Calu3 (cell line): ENCODE measurements around the gene C6orf15. TPM values are rescaled to one million over a fixed set of nuclear protein-coding genes. Genes with fewer than 3 reads are reported as not detected.
"Not testable (repeated sequence)": the region's sequence is repeated elsewhere in the genome, so short reads cannot be mapped to it uniquely, and the experiment has no call there.

ENCODE experiments used
- BruUV-seq: library from RNA; stranded (reverse); fragments of 400-500 nt; replicated peaks from 2 replicates; lab custom pipeline; 2021; lab: Mats Ljungman, UMichigan
- CTCF ChIA-PET: fragments of 300-600 bp; sonication (Branson Sonifier 250); formaldehyde crosslinking; loops from one replicate; lab custom pipeline; 2022; ENCODE audit warnings: antibody characterized with exemption; lab: Charles Lee
- DNase-seq: peaks from one replicate; pipeline ENCODE4 v3.0.0; 2022
- H3K27ac Mint-ChIP-seq: one replicate; pipeline ENCODE4 v1.8.0; 2022; ENCODE audit warnings: mixed read lengths; ENCODE audit not compliant: unreplicated experiment
- H3K27me3 Mint-ChIP-seq: one replicate; pipeline ENCODE4 v1.8.0; 2022; ENCODE audit warnings: mixed read lengths; ENCODE audit not compliant: unreplicated experiment
- H3K36me3 Mint-ChIP-seq: one replicate; pipeline ENCODE4 v1.8.0; 2022; ENCODE audit warnings: mild to moderate bottlenecking, moderate library complexity, mixed read lengths; ENCODE audit not compliant: insufficient read depth, unreplicated experiment
- H3K4me1 Mint-ChIP-seq: one replicate; pipeline ENCODE4 v1.8.0; 2022; ENCODE audit warnings: mild to moderate bottlenecking, low read depth, mixed read lengths; ENCODE audit not compliant: unreplicated experiment
- H3K4me3 Mint-ChIP-seq: one replicate; pipeline ENCODE4 v1.8.0; 2022; ENCODE audit warnings: mild to moderate bottlenecking, low read depth, moderate library complexity, mixed read lengths; ENCODE audit not compliant: unreplicated experiment
- H3K9me3 Mint-ChIP-seq: one replicate; pipeline ENCODE4 v1.8.0; 2022; ENCODE audit warnings: low read depth, mixed read lengths; ENCODE audit not compliant: unreplicated experiment
- intact Hi-C: fragments of 100-400 bp; cut with micrococcal nuclease; formaldehyde crosslinking; loops from one replicate; pipeline ENCODE4 v1.10.0; 2022; ENCODE audit not compliant: unreplicated experiment
- total RNA-seq: library from RNA; stranded (reverse); gene quantifications from 2 replicates; pipeline ENCODE4 v1.2.3, GENCODE V29; 2022
- TF ChIP-seq, protein P1 (sequence below): fragments of 200-600 bp; IDR thresholded peaks from one replicate; pipeline ENCODE4 v1.8.0; 2022; ENCODE audit warnings: antibody characterized with exemption; ENCODE audit not compliant: unreplicated experiment

C6orf15 gene
- total RNA-seq, 1 experiment from 2014 or later = not detected

DNA sequence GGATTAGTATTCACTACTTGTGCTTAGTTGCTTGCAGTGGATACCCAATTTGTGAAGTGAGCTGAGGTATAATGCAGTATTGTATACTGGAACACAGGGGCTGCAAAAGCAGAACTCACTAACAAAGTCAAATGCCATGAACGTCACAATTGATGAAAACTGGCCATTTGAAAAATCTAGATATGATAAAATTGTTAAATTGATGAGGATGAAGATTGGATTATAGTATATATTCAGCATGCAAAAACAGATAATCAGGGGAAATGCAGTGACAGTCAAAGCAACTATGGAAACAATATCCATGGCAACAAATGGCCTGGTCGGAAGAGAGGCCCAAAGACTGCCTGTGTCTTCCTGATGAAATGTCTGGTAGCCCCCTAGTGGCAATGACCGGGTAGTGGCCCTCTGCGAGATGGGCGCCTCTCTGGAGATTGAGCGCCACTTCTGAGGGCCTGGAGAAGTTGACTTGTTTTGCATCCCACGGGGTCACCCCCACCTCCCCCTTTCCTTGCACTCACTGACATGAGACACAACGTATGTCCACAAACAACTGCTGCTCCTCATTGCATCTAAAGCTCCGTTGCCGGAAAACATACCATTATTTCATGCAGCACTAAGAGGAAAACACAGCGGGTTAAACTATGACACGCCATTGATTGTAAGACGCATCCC lies 43.6 kb downstream of the C6orf15 start:
- intact Hi-C loops = no loop called here
- Mint-ChIP-seq H3K9me3 (no peaks in the 10 kb centered on the region), H3K27me3 (peaks cover 5% of the 10 kb centered on the region), H3K36me3 (no peaks in the 10 kb centered on the region), H3K4me1 (no peaks in the 10 kb centered on the region), H3K4me3 (no peak overlapping the region), H3K27ac (no peak overlapping the region)
- DNase-seq = peak; percentile 94
- CTCF ChIA-PET = interaction anchor here (1.4 to 4.3 kb wide), 4 partner anchors 19 to 154 kb away, joined by 4 to 180 read pairs (median 40); partner anchors contain the start of genes MUCL3 and VARS2
- TF ChIP-seq, protein P1, sequence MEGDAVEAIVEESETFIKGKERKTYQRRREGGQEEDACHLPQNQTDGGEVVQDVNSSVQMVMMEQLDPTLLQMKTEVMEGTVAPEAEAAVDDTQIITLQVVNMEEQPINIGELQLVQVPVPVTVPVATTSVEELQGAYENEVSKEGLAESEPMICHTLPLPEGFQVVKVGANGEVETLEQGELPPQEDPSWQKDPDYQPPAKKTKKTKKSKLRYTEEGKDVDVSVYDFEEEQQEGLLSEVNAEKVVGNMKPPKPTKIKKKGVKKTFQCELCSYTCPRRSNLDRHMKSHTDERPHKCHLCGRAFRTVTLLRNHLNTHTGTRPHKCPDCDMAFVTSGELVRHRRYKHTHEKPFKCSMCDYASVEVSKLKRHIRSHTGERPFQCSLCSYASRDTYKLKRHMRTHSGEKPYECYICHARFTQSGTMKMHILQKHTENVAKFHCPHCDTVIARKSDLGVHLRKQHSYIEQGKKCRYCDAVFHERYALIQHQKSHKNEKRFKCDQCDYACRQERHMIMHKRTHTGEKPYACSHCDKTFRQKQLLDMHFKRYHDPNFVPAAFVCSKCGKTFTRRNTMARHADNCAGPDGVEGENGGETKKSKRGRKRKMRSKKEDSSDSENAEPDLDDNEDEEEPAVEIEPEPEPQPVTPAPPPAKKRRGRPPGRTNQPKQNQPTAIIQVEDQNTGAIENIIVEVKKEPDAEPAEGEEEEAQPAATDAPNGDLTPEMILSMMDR = peak; percentile 99
- BruUV-seq = no TSS peak

DNA sequence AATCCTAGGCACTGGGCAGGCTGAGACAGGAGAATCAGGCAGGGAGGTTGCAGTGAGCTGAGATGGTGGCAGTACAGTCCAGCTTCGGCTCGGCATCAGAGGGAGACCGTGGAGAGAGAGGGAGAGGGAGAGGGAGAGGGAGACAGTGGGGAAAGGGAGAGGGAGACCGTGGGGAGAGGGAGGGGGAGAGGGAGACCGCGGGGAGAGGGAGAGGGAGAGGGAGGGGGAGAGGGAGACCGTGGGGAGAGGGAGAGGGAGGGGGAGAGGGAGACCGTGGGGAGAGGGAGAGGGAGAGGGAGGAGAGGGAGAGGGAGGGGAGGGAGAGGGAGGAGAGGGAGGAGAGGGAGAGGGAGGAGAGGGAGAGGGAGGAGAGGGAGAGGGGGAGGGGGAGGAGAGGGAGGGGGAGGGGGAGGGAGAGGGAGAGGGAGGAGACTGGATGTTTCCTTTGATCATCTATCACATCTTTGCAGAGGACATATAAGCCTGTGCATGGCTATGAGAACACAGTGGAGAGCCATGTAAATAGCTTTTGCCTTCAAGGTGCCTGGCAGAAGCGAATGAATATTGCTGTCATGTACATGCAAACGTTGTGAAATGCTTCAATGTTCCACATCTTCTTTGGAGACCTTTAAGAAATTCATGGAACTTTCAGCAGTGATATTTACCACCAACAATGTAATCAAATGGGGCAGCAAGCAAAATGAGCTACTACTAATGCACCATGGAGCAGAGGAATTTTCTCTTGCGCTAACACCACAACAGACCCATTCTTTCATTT lies 44.3 kb downstream of the C6orf15 start:
- DNase-seq, H3K27me3 Mint-ChIP-seq, H3K4me1 Mint-ChIP-seq, H3K27ac Mint-ChIP-seq, H3K4me3 Mint-ChIP-seq, BruUV-seq, H3K9me3 Mint-ChIP-seq, intact Hi-C loops, H3K36me3 Mint-ChIP-seq: not testable (repeated sequence)
- CTCF ChIA-PET = interaction anchor here (1.4 to 4.3 kb wide), 4 partner anchors 19 to 154 kb away, joined by 4 to 180 read pairs (median 40); partner anchors contain the start of genes MUCL3 and VARS2

DNA sequence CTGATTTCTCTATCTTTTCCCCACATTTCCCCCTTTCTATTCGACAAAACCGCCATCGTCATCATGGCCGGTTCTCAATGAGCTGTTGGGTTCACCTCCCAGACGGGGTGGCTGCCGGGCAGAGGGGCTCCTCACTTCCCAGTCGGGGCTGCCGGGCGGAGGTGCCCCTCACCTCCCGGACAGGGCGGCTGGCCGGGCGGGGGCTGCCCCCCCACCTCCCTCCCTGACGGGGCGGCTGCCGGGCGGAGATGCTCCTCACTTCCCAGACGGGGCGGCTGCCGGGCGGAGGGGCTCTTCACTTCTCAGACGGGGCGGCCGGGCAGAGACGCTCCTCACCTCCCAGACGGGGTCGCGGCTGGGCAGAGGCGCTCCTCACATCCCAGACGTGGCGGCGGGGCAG lies 45.3 kb downstream of the C6orf15 start:
- H3K9me3 Mint-ChIP-seq, H3K4me3 Mint-ChIP-seq, H3K27me3 Mint-ChIP-seq, H3K36me3 Mint-ChIP-seq, intact Hi-C loops, CTCF ChIA-PET, DNase-seq, H3K27ac Mint-ChIP-seq, BruUV-seq, H3K4me1 Mint-ChIP-seq: not testable (repeated sequence)

DNA sequence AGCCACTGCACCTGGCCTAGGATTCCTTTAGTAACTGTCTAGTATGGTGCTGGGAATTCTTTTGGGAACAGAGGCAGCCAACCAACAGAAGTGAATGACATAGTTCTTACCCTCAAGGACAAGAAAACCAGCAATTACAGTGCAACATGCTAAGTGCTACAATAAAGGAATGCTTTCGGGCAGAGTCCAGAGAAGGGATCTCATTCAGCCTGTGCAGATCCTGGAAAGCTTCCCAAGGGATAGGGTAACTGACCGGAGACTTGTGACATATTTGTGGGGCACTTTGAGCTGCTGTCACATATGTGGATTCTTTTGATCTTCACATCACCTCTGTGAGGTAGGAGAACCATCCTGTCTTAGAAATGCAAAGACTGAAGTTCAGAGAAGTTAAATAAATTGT lies 46.8 kb downstream of the C6orf15 start:
- Mint-ChIP-seq H3K27me3 (peaks cover 10% of the 10 kb centered on the region), H3K9me3 (no peaks in the 10 kb centered on the region), H3K27ac (no peak overlapping the region), H3K36me3 (no peaks in the 10 kb centered on the region), H3K4me1 (peaks cover under 1% of the 10 kb centered on the region), H3K4me3 (no peak overlapping the region)
- DNase-seq = no peak
- CTCF ChIA-PET = no interaction called here
- intact Hi-C loops = no loop called here
- no TSS peak for BruUV-seq
- TF ChIP-seq, protein P1 = no peak

DNA sequence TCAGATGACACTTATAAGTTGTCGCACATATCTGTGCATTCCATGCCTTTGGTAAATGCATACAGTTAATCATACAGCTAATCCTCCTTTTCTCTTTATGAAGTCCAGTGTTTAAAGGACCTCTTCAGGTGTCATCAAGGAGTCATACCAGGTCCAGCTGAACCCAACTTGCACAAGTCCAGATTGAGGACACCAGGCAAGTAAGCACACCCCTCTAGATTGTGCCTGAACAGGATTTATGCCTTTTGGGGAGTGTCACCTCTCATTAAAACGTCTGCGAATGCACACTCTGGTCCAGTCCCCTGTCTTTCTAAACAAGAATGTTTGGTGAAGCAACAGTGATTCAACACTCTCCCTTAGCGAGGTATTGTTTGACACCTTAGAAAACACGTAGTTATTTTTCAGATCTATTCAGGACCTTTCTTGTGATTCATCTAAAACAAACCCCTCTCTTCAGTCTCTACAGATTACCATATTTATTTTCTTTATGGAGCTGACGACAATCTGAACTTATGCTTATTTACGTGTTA lies 48.4 kb downstream of the C6orf15 start:
- peaks cover 7% of the 10 kb centered on the region for H3K4me1 Mint-ChIP-seq
- CTCF ChIA-PET = interaction anchor here (0.6 kb wide), 1 partner anchor 21 kb away, joined by 3 read pairs; no protein-coding TSS in a partner anchor

More for the DNA sequence above, 48.4 kb downstream of the C6orf15 start:
- intact Hi-C loops = no loop called here
- no TSS peak for BruUV-seq
- H3K36me3 Mint-ChIP-seq = no peaks in the 10 kb centered on the region
- H3K27ac Mint-ChIP-seq = no peak overlapping the region
- H3K27me3 Mint-ChIP-seq = peaks cover 10% of the 10 kb centered on the region
- no peak for DNase-seq
- no peaks in the 10 kb centered on the region for H3K9me3 Mint-ChIP-seq
- H3K4me3 Mint-ChIP-seq = no peak overlapping the region
- TF ChIP-seq, protein P1 = no peak
